Subcutaneous abdominal adipose tissue (tissue), 5 donors: ENCODE results near the gene C22orf15.
A peak's percentile ranks its signal among the peaks of the same experiment; 100 is the strongest.

Source experiments
- H3K27ac ChIP-seq: one replicate; pipeline ENCODE4 v1.7.0; 2013; ENCODE audit warnings: low read depth, mild to moderate bottlenecking, inconsistent platforms, low read length, moderate library complexity
- H3K27me3 ChIP-seq, 5 donors: one replicate each; pipeline ENCODE4 v1.7.0; 2013; ENCODE audit warnings: low read length in 5 of 5, inconsistent platforms in 1 of 5; ENCODE audit not compliant: control insufficient read depth in 5 of 5, insufficient read depth in 4 of 5
- H3K36me3 ChIP-seq, 5 donors: one replicate each; pipeline ENCODE4 v1.7.0; 2013; ENCODE audit warnings: low read length in 5 of 5; ENCODE audit not compliant: control insufficient read depth in 5 of 5, insufficient read depth in 5 of 5
- H3K4me1 ChIP-seq, 5 donors: one replicate each; pipeline ENCODE4 v1.7.0; 2013; ENCODE audit warnings: low read length in 5 of 5, mild to moderate bottlenecking in 3 of 5, moderate library complexity in 1 of 5; ENCODE audit not compliant: control insufficient read depth in 5 of 5, insufficient read depth in 5 of 5
- H3K4me3 ChIP-seq, 5 donors: one replicate each; pipeline ENCODE4 v1.7.0; 2013; ENCODE audit warnings: low read length in 5 of 5, low read depth in 1 of 5
- H3K9ac ChIP-seq, 5 donors: one replicate each; pipeline ENCODE4 v1.7.0; 2013; ENCODE audit warnings: low read length in 5 of 5, mild to moderate bottlenecking in 4 of 5, moderate library complexity in 3 of 5
- H3K9me3 ChIP-seq, 5 donors: one replicate each; pipeline ENCODE4 v1.7.0; 2013; ENCODE audit warnings: low read length in 5 of 5; ENCODE audit not compliant: control insufficient read depth in 5 of 5
- donor health status: healthy.
- donor health status: healthy.
- donor health status: healthy.
- donor health status: healthy.
- donor health status: healthy.

The C22orf15 gene, protein sequence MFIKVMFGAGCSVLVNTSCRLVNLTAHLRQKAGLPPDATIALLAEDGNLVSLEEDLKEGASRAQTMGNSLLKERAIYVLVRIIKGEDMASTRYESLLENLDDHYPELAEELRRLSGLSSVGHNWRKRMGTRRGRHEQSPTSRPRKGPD

DNA sequence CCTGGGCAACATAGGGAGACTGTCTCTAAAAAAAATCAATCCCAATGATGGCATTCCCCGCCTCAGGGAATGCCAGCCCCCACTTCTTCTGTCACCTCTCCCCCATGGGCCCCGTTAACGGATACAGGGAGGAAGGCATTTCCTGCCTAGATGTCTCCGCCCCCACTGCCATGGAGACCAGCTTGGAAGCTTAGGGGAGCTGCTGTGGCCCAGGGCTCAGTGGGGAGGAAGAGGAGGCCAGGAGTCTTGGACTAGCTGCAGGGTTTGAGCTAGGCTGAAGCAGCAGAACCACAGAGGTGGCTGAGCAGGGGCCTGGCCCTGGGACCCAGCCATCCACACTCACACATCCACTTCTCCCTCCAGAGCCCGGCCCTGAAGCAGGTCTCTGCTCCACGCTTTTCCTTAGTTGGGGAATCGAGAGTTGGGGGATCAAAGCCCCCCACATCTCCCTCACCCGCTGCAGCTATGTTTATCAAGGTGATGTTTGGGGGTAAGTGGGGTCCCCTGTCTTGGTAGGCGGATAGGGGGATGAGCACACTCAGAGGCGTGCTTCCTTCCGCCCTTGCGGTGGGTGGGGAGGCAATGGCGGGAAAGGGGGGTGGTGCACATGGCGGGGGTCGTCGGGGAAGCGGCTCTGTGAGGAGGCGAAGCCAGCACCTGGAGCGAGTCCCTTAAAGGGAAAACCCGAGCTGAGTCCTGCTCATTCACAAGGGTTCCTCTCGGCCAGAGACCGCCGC is at the start of gene C22orf15:
TSS of gene C22orf15 (plus strand) at position 149 of the 737 bp plus-strand sequence. CDS start at position 466, 317 bp downstream.
- H3K4me1 ChIP-seq = peaks cover 3 to 55% (median 47%) of the 10 kb centered on the region in 5 donors
- H3K9ac ChIP-seq = peak within 1 kb of the TSS in 1 of 5 donors; percentile 11
- peaks cover 0 to 8% (median 8%) of the 10 kb centered on the region in 5 donors for H3K36me3 ChIP-seq
- H3K4me3 ChIP-seq = peak within 1 kb of the TSS in 2 of 5 donors; percentile 19 to 37
- H3K27me3 ChIP-seq = no peaks in the 10 kb centered on the region
- no peak within 1 kb of the TSS for H3K27ac ChIP-seq
- no peaks in the 10 kb centered on the region for H3K9me3 ChIP-seq

DNA sequence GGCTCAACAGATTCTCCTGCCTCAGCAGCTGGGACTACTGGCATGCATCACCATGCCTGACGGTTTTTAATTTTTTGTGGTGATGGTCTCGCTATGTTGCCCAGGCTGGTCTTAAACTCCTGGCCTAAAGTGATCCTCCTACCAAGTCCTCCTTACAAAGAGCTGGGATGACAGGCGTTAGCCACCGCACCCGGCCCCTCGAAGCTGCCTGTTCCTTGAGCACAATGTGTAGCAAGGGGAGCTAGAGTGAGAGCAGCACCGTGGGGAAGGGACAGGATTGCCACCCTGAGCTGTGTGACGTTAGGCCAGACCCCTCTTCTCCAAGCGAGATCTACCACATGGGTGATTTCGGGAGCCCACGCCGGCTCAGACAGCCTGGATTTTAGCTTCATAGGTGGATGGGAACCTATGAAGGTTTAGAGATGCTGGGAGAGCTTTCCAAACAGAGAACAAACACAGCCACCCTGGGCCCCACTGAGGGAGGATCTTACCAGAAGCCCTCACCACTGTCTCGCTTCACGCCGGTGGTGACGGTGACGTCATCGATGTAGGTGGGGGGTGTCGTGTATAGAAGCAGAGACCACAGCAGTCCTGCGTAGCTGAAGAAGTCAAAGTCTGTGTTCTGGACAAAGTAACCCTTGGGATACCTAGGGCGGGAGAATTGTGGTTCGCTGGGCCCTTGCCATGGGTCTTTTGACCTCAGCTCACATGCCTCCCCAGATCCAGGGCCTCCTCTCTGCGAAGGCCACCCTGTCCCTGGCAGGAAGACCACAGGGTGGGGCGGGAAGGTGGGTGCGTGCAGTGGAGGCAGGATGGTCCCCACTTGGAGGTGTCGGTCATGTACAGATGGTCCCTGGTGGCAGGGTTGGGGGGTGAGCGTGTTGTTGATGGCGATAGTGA is 48.8 kb upstream of the C22orf15 start:
- Histone ChIP-seq H3K4me1 (peaks cover 0 to 19% (median 16%) of the 10 kb centered on the region in 5 donors), H3K27me3 (no peaks in the 10 kb centered on the region), H3K36me3 (peaks cover 16 to 56% (median 47%) of the 10 kb centered on the region in 5 donors), H3K9me3 (no peaks in the 10 kb centered on the region), H3K27ac (no peak overlapping the region), H3K9ac (no peak overlapping the region), H3K4me3 (no peak overlapping the region)

DNA sequence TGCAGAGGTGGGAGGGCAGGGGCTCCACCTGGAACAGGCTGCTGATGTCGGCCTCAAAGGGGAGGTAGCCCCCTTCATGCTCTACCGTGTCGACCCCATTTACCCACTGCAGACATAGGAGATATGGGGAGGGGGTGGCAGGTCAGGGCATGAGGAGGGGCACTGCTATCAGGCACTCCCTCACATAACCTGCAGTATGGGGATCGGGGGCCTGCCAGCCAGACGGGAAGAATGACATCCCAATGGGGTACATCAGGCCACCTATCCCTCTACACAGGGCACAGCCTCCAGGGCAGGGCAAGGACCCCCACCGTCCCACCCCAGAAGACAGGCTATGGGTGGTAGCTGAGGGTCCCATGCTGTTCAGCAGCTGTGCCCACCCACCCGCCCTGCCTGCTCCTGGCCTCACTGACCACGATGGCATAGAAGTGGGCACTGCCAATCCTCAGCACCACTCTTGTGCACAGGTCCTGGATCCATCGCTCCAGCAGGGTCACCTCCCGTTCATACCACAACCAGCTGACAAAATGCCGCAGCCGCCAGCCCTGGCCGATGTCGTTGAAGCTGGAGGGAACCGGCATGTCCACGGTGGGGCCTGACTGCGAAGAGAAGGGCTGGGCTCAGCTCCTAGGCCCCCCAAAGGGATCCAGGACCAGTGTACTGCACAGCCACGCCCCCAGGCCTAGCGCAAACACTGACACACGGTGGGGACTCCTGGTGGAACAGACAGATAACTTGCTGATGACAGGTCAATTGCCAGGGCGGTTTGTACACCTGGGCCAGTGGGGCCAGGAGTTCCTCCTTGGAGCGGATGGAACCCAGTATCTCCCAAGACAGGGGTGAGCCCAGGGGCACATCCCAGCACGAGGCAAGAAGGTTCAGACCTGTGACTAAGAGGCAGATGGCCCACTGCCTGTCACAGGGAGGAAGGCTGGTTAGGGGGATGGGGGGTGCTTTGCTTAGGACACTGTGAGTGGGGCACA is 47.9 kb upstream of the C22orf15 start:
- Histone ChIP-seq H3K4me3 (no peak overlapping the region), H3K4me1 (peaks cover 0 to 19% (median 16%) of the 10 kb centered on the region in 5 donors), H3K9me3 (no peaks in the 10 kb centered on the region), H3K27me3 (no peaks in the 10 kb centered on the region), H3K27ac (no peak overlapping the region), H3K36me3 (peaks cover 8 to 46% (median 38%) of the 10 kb centered on the region in 5 donors), H3K9ac (no peak overlapping the region)

DNA sequence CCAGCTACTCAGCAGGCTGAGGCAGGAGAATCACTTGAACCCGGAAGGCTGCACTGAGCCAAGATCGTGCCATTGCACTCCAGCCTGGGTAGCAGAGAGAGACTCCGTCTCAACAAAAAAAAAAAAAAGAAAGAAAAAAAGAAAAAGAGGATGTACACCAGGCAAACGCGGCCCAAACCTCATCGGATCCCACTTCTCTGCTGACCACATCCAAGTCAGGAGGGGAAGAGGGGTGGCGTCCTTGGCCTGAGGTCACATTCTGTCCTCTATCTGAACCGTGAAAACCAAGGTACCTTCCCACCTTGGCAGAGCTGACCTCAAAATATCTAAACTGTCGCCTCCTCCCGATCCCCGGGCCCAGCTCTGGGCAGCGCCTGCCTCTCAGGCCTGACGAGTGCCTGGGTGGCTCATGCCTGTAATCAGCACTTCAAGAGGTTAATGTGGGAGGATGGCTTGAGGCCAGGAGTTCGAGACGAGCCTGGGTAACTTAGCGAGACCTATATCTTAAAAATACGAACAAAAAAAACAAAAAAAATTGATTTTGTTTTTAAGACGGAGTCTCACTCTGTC is 46.9 kb upstream of the C22orf15 start:
- peaks cover 3 to 36% (median 28%) of the 10 kb centered on the region in 5 donors for H3K36me3 ChIP-seq
- no peak overlapping the region for H3K27ac ChIP-seq
- H3K9ac ChIP-seq = peak overlapping the region in 2 of 5 donors; percentile 30 to 41
- no peaks in the 10 kb centered on the region for H3K9me3 ChIP-seq
- H3K4me3 ChIP-seq = peak overlapping the region in 4 of 5 donors; percentile 72 to 93 (median 80)
- H3K27me3 ChIP-seq = no peaks in the 10 kb centered on the region
- H3K4me1 ChIP-seq = peaks cover 0 to 19% (median 16%) of the 10 kb centered on the region in 5 donors

DNA sequence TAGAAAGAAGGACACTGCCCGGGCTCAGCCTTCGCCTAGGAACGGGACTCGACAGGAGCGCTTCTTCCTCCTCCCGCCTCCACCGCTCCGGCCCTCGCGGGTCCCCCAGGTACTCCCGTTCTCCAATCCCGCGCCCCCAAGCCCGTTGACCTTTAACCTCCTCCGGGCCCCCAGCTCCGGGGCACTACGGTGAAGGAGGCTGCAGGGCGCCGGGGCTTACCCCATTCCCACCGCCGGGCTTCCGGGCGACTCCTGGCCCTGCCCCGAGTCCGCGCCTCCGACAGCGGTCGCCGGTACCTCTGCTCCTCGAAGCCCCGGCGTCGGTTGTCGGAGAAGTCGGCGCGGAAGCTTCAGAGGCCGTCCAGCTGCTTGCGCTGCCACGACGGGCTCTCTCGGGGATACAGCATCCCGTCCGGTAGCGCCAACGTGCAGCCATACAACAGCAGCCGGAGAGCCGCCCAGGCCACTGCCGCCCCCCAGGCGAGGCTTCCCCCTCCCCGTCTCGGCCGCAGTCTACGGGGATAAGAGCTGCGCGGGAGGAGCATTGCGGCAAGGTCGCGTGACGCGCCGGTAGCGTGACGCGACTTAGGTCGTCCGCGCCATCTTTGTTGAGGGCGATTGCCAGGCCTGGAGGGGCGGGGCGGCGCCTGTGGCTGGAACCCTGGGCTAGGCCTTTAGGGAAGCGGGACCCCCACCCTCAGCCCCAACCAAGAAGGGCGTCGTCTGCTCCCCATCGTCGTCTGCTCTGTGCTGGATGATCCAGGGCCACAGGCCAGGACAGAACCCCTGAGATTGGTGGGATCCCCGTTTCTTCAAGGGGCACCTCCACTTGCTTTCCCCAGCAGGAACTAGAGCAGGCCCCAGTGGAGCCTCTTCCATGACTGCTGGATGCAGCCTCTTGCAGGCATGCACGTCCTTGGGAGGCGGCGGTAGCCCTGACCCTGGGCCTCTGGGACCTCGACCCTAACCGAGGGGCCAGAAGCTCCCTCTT is 45.7 kb upstream of the C22orf15 start:
- Histone ChIP-seq H3K4me1 (peaks cover 0 to 19% (median 16%) of the 10 kb centered on the region in 5 donors), H3K4me3 (peak overlapping the region; percentile 75 to 93 (median 81)), H3K9ac (peak overlapping the region in 4 of 5 donors; percentile 81 to 92 (median 86)), H3K27me3 (no peaks in the 10 kb centered on the region), H3K27ac (peak overlapping the region; percentile 16), H3K36me3 (peaks cover 0 to 25% (median 19%) of the 10 kb centered on the region in 5 donors), H3K9me3 (no peaks in the 10 kb centered on the region)

DNA sequence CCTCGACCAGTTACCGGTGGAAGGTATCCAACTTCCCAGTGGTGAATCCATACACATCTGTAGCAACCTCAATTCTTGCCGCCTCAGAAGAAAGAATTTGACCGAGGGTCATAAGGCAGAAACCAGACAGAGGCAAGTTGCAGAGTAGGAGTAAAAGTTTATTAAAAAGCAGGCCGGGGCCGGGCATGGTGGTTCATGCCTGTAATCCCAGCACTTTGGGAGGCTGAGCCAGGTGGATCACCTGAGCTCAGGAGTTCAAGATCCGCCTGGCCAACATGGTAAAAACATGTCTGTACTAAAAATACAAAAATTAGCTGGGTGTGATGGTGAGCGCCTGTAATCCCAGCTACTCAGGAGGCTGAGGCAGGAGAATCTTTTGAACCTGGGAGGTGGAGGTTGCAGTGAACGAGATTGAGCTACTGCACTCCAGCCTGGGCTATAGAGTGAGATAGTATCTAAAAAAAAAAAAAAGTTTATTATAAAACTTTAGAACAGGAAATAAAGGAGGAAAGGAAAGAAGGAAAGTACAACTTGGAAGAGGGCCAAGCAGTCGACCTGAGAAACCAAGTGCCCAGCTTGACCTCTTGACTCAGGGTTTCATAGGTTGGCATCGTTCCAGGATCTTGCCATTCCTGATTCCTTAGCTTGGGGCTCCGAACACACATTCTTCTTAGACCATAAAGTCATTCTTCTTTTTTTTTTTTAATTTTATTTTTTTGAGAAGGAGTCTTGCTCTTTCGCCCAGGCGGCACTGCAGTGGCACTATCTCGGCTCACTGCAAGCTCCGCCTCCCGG is 44.2 kb upstream of the C22orf15 start:
- H3K27me3 ChIP-seq = no peaks in the 10 kb centered on the region
- H3K9ac ChIP-seq = no peak overlapping the region
- H3K36me3 ChIP-seq = peaks cover 0 to 12% (median 11%) of the 10 kb centered on the region in 5 donors
- peaks cover 0 to 19% (median 16%) of the 10 kb centered on the region in 5 donors for H3K4me1 ChIP-seq
- no peaks in the 10 kb centered on the region for H3K9me3 ChIP-seq
- no peak overlapping the region for H3K27ac ChIP-seq
- H3K4me3 ChIP-seq = no peak overlapping the region

DNA sequence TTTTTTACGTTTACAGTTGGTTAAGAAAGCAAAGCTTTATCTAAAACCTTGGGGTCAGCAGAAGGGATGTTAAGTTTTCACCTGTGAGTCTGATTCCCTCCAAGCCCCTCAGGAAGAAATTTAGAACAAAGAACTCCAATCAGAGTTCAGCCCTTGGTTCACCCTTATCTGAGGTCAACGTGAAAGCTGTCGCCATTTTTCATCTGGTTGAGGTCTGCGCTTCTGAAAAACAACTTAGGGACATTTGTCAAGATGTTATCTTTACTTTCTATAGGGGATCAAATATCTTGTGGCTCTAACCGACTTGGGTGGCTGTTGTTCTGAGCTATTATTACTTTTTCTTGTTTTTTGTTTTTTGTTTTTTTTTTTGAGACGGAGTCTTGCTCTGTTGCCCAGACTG is 41.9 kb upstream of the C22orf15 start:
- H3K4me1 ChIP-seq = peaks cover 0 to 18% (median 15%) of the 10 kb centered on the region in 5 donors
- no peaks in the 10 kb centered on the region for H3K36me3 ChIP-seq
- no peak overlapping the region for H3K27ac ChIP-seq
- no peaks in the 10 kb centered on the region for H3K9me3 ChIP-seq
- H3K27me3 ChIP-seq = no peaks in the 10 kb centered on the region
- H3K9ac ChIP-seq = no peak overlapping the region
- no peak overlapping the region for H3K4me3 ChIP-seq

DNA sequence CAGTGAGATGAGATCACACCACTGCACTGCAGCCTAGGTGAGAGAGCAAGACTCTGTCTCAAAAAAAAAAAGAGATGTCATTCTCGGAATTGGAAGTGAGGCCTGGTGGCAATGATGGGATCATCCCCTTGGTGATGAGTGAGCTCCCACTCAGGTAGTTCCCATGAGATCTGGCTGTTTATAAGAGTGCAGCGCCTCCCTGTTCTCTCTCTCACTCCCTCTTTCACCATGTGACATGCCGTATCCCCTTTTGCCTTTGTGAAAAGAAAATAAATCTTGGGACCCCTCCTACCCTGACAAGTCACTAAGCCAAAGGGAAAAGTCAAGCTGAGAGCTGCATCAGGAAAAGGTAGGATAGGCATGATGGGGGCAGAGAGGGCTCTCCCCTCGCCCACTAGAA is 40.6 kb upstream of the C22orf15 start:
- Histone ChIP-seq H3K36me3 (no peaks in the 10 kb centered on the region), H3K4me1 (peaks cover 0 to 7% (median 5%) of the 10 kb centered on the region in 5 donors), H3K27me3 (no peaks in the 10 kb centered on the region), H3K9me3 (no peaks in the 10 kb centered on the region), H3K27ac (no peak overlapping the region), H3K4me3 (no peak overlapping the region), H3K9ac (no peak overlapping the region)
